ENCODE measurements around the gene ZFAND2B.
"Not testable (repeated sequence)": the region's sequence is repeated elsewhere in the genome, so short reads cannot be mapped to it uniquely, and the experiment has no call there.

The ZFAND2B gene

DNA sequence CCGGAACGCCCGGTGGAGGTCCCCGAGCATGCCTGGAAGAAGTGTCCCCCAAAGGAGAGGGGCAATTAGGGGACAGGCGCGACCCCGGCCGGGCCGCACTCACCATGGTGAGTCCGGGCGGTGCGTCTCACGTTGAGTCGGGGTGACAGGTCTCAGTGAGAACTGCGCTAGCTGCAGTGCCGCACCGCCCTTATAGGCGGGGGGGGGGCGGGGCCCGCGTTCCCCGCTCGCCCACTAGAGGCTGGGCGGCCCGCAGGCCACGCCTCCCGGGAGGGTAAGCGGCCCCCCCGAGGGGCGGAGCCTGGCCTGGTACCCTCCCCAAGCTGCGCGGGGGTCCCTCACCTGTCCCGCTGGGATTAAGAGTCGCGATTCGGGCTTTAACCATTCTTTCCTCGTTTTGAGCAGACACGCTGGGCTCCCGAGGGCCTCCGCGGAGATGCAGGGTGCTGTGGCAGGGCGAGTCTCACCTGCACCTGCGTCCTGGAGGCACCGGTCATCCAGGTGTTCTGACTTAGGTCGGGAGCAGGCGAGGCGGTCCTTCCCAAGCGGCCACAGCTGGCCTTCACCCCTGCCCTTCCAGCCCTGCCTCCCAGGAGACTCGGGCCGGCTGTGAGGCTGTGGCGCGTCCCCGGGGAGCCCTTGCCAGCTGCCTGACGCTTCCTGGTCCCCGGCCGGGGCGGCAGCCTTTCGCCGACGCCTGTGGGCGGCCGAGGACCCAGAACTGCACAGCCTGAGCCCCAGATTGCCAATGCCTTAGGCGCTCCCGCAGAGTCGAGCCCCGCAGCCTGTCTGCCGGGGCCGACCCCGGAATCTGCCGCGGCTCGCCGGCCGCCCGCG, 47.4 kb downstream of the ZFAND2B start, which contains the start of gene TUBA4A:
TSS of gene TUBA4A (minus strand) at position 166 of the 837 bp plus-strand sequence. CDS start at position 106, 60 bp downstream.
- peak; percentile 89 to 92 for DNase-seq

DNA sequence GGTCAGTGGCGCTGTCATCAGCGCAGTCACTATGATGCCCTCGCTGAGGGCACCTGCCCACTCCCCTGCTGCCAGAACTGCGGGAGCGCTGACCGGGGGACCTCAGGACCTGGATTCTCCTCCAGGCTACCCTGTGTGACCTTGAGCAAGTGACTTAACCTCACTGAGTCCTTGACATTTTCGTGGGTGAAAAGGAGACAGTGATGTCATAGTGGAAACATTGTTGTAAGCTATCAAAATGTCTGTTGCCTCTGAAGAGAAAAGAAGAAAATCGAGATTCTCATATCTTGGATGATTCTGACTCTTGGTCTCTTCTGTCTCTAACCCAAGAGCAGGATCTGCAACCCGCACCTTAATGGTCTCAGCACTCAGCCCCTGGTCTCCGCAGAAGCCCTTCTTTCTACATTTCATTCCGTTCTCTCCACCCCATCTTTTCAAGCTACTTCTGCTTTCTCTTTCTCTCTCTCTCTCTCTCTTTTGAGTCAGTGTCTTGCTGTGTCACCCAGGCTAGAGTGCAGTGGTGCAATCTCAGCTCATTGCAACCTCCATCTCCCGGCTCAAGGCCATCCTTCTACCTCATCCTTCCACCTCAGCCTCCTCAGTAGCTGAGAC, 48.1 kb downstream of the ZFAND2B start:
- peak; percentile 44 to 50 for DNase-seq

DNA sequence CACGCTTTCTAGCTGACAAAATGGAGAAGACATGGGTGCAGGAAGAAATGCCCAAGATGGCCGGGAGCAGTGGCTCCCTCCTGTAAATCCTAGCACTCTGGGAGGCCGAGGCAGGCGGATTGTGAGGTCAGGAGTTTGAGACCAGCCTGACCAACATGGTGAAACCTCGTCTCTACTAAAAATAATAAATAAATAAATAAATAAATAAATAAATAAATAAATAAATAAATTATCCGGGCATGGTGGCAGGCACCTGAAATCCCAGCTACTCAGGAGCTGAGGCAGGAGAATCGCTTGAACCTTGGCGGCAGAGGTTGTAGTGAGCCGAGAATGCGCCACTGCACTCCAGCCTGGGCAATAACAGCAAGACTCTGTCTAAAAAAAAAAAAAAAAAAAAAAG, 52.4 kb downstream of the ZFAND2B start:
- DNase-seq, result not testable (repeated sequence)
